Peyer's patch (tissue), 4 donors: ENCODE results near the gene LRP11.

ENCODE experiments used
- CTCF ChIP-seq, 6 experiments: fragments of 450-650 bp in 4 of 6; fragments of 200-600 bp in 2 of 6; sonication (generic) in 1 of 6; IDR thresholded peaks; one replicate each; pipeline ENCODE4 v1.5.1; 2017 to 2019; ENCODE audit warnings: antibody characterized with exemption in 6 of 6, mild to moderate bottlenecking in 3 of 6, moderate library complexity in 1 of 6
- POLR2A ChIP-seq, 2 donors: fragments of 450-650 bp; IDR thresholded peaks; one replicate each; pipeline ENCODE4 v1.5.1; 2017; ENCODE audit warnings: antibody characterized with exemption in 2 of 2, mild to moderate bottlenecking in 2 of 2, moderate library complexity in 2 of 2

GRCh38 chr6:149771185-149771584 is 93.0 kb downstream of the LRP11 start:
- TF ChIP-seq CTCF (IDR thresholded peaks at IDR 0.05) (no peak), POLR2A (IDR thresholded peaks at IDR 0.05) (no peak)
